LNCaP clone FGC (cell line): ENCODE measurements around the gene SH3RF2.
"Not testable (repeated sequence)": the region's sequence is repeated elsewhere in the genome, so short reads cannot be mapped to it uniquely, and the experiment has no call there.

Experiments
- DNase-seq: peaks from one replicate; pipeline ENCODE4 v3.0.0-alpha.2; 2011; ENCODE audit warnings: low read depth
- H3K4me3 ChIP-seq: 2 replicates; pipeline ENCODE4 v1.5.1; 2011; ENCODE audit warnings: mild to moderate bottlenecking, low read depth, low read length, control low read depth
- TF ChIP-seq, protein P1 (sequence below): IDR thresholded peaks from 2 replicates; pipeline ENCODE4 v1.5.1; 2012; ENCODE audit warnings: mild to moderate bottlenecking; ENCODE audit not compliant: control insufficient read depth, insufficient read depth; ENCODE audit errors: extremely low read depth

The SH3RF2 gene

DNA sequence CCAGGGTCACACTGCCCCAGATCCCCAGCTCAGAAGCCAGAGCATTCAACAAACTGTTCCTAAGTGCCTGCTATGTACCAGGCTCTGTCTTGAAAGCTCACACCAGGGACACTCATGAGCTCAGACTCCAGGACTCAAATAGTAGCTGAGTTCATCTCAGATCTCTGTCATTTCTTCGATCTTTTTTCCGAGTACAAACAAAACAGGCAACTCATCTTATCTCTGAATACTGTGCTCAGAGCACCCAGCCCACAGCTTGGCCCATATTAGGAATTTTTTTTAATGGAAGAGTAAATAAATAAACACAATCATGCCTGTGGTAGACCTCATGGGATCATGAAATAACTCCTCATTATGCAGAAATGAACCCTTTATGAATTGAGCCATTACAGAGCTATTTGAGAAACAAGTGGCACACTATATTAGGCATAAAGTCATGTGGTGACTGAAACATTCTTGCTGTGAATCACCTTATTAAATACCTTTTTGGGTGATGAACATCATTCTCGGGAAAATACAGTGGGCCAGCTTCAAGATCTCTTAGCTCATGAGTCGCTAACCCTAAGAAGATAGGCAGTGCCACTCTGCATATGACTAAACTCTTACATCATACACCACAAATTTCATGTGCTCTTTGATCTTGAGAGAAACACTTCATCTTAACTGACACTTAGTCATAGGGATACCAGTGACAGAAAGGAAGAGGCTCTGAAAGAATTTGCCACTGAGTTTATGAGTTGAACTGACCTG lies 9.9 kb downstream of the SH3RF2 start:
- no peak for DNase-seq
- TF ChIP-seq, protein P1, sequence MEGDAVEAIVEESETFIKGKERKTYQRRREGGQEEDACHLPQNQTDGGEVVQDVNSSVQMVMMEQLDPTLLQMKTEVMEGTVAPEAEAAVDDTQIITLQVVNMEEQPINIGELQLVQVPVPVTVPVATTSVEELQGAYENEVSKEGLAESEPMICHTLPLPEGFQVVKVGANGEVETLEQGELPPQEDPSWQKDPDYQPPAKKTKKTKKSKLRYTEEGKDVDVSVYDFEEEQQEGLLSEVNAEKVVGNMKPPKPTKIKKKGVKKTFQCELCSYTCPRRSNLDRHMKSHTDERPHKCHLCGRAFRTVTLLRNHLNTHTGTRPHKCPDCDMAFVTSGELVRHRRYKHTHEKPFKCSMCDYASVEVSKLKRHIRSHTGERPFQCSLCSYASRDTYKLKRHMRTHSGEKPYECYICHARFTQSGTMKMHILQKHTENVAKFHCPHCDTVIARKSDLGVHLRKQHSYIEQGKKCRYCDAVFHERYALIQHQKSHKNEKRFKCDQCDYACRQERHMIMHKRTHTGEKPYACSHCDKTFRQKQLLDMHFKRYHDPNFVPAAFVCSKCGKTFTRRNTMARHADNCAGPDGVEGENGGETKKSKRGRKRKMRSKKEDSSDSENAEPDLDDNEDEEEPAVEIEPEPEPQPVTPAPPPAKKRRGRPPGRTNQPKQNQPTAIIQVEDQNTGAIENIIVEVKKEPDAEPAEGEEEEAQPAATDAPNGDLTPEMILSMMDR = no peak
- H3K4me3 ChIP-seq = no peak overlapping the region

DNA sequence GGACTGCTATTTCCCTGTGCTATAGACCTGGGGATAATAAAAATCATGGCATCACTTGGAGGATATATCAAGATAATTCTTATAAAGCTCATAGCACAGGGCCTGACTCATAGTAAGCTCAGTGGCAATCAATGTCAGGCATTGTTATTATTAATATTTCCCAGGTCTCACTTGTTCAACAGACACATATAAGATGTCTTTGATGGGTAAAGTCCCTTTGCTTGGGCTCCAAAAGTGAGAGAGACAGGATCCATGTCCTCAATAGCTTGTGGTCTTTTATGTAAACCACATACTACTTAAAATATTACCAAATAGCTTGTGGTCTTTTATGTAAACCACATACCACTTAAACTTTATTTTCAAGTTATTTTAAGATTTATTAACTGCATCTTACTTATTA lies 11.2 kb downstream of the SH3RF2 start:
- H3K4me3 ChIP-seq = no peak overlapping the region
- DNase-seq = no peak
- TF ChIP-seq, protein P1 = no peak

DNA sequence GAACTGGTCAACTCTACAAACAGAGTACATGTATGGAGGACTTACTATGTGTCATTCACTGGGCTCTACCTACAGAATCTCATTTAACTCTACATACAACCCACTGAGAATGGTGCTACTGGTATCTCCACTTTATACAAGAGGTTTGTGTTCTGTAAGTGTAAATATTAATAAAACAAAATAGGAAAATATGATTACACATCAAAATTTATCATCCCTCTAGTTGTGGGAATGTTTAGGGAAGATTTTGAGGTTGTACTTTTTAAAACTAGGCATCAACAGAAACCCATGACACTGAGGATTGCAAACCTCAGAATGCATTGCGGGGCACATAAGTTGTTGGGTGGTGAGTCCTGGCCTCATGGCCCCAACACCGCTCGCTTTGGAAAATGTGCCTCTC lies 11.7 kb downstream of the SH3RF2 start:
- H3K4me3 ChIP-seq = no peak overlapping the region
- DNase-seq = no peak
- TF ChIP-seq, protein P1 = no peak

DNA sequence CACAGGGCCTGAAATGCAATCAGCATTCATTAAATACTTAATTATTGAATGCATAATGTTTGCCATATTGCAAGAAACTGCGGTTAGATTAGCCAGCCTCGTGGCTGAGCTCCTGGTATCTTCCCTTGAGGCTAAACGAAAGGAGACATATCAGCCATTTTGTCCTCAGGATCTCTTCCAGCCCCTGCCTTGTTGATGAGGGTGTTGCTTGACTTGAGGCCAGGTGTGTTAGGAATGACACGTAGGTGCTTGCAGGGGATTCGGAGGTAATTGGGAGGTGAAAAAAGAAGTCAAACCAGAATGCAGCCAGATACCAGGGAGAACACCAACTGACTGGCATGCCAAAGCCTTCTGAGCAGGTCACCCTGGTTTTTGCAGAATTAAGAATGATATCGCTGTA lies 12.5 kb downstream of the SH3RF2 start:
- DNase-seq = no peak
- no peak overlapping the region for H3K4me3 ChIP-seq
- TF ChIP-seq, protein P1 = no peak

DNA sequence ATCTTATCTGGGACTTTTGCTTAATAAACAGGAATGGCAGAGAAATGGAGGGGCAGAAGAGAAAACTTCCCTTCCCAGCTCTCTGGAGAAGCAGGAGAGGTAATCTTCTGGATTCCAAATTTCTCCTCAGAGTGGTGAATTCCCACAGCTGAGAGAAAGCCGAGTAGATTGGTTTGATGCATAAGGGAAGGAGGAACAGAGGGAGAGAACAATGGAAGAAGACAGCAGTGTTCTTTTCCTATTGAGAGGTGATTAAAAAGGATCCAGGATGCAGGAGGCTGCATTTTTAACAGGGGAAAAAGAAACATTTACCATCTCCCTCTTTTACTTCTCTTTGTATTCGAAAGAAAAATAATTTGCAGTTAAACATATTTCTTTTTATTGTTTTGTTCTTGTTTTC lies 13.1 kb downstream of the SH3RF2 start:
- no peak overlapping the region for H3K4me3 ChIP-seq
- TF ChIP-seq, protein P1 = no peak
- DNase-seq = no peak

DNA sequence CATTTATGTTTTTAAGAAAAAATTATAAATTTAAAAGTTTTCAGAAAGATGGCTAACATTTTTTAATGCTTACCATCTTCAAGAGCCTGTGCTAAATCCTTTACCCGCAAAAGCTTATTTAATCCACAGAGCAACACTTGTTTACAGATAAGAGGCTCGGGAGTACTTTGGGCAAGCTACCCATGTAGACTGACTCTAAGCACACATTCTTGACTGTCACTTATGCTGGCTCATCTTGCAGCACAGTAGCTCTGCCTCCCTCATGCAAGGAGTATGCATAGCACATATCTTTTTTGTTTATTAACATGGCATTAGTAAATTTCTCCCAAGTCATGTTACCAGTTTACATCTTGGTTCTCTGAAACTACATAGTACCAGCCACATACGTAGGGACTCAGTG lies 14.7 kb downstream of the SH3RF2 start:
- DNase-seq = no peak
- no peak overlapping the region for H3K4me3 ChIP-seq
- TF ChIP-seq, protein P1 = no peak

DNA sequence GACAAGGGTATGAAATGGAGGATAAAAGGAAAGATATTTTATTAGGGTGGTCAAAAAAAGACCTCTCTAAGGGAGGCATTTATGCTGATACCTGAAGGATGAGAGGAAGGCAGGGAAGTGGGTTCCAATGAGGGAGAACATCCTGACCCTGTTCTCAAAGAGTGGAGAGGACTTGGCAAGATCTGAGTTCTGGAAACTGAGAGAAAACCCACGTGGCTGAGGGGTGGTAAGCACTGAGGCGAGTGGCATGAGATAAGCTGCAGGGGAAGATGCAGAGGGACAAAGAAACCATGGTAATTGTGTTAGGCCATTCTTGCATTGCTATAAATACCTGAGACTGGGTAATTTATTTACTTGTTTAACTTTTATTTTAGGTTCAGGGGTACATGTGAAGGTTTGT lies 16.8 kb downstream of the SH3RF2 start:
- TF ChIP-seq, protein P1 = no peak
- no peak for DNase-seq
- H3K4me3 ChIP-seq = no peak overlapping the region

DNA sequence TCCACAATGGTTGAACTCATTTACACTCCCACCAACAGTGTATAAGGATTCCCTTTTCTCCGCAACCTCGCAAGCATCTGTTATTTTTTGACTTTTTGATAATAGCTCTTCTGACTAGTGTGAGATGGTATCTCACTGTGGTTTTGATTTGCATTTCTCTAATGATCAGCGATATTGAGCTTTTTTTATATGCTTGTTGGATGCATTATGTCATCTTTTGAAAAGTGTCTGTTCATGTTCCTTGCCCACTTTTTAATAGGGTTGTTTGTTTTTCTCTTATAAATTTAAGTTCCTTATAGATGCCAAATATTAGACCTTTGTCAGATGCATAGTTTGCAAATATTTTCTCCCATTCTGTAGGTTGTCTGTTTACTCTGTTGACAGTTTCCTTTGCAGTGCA lies 17.8 kb downstream of the SH3RF2 start:
- H3K4me3 ChIP-seq, DNase-seq: not testable (repeated sequence)
